HL-60 (cell line): ENCODE measurements around the gene ZNF423.

Experiments used
- DNase-seq, 2 experiments: peaks; one replicate each; pipeline ENCODE4 v3.0.0-alpha.2; 2010 to 2020; ENCODE audit warnings: low read depth in 1 of 2, low spot score in 1 of 2
- H3K27ac ChIP-seq: fragments of 250-450 bp; sonication (Bioruptor Pico); replicated peaks from 2 replicates; pipeline ENCODE4 v1.5.1; 2020; ENCODE audit warnings: mild to moderate bottlenecking, moderate library complexity
- H3K27me3 ChIP-seq: fragments of 250-450 bp; sonication (Bioruptor Pico); 2 replicates; pipeline ENCODE4 v1.5.1; 2021; ENCODE audit warnings: mild to moderate bottlenecking, moderate library complexity; ENCODE audit not compliant: insufficient read depth, poor library complexity, severe bottlenecking
- H3K4me3 ChIP-seq: replicated peaks from 2 replicates; pipeline ENCODE4 v1.5.1; 2011; ENCODE audit warnings: mild to moderate bottlenecking, control low read depth, low read length; ENCODE audit not compliant: insufficient read depth
- CTCF ChIP-seq: IDR thresholded peaks from one replicate; pipeline ENCODE4 v1.5.1; 2011; ENCODE audit warnings: low read length, control low read depth, inconsistent platforms; ENCODE audit not compliant: insufficient read depth
- GABPA ChIP-seq: IDR thresholded peaks from 2 replicates; pipeline ENCODE4 v1.6.1; 2012; ENCODE audit warnings: low read depth
- POLR2AphosphoS5 ChIP-seq: IDR thresholded peaks from 2 replicates; pipeline ENCODE4 v1.6.1; 2012; ENCODE audit warnings: low read depth
- REST ChIP-seq: IDR thresholded peaks from 2 replicates; pipeline ENCODE4 v1.6.1; 2012; ENCODE audit warnings: low read depth; ENCODE audit not compliant: insufficient replicate concordance
- SPI1 ChIP-seq: IDR thresholded peaks from 2 replicates; pipeline ENCODE4 v1.6.1; 2012; ENCODE audit warnings: low read depth, mild to moderate bottlenecking, borderline replicate concordance

ZNF423 gene

DNA sequence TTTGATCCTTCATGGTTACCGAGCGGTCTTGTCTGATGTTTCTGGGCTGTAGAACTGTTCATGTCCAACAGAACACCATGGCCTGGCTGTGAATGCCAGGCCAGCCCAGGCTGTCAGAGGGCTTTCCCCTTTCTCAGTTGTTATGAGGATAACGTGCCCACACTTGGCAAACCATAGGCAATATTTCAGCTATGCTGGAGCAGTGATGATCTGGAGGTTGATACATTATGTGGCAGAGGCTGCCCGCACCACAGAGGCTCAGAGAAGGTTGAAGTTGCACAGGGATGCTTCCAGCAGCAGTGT is 389.4 kb downstream of the ZNF423 start:
- DNase-seq = no peak
- no peaks in the 10 kb centered on the region for H3K27me3 ChIP-seq
- no peak for TF ChIP-seq REST
- TF ChIP-seq SPI1 = no peak
- no peak for TF ChIP-seq GABPA
- TF ChIP-seq POLR2AphosphoS5 = no peak
- TF ChIP-seq CTCF = no peak
- no peak overlapping the region for H3K4me3 ChIP-seq
- no peak overlapping the region for H3K27ac ChIP-seq

GRCh38 chr16:49465661-49466528 is 390.0 kb downstream of the ZNF423 start:
- no peak overlapping the region for H3K27ac ChIP-seq
- TF ChIP-seq CTCF (no peak), SPI1 (no peak), REST (no peak), POLR2AphosphoS5 (no peak), GABPA (no peak)
- no peak for DNase-seq
- no peak overlapping the region for H3K4me3 ChIP-seq
- no peaks in the 10 kb centered on the region for H3K27me3 ChIP-seq

- Histone ChIP-seq H3K27ac (no peak overlapping the region), H3K27me3 (no peaks in the 10 kb centered on the region), H3K4me3 (no peak overlapping the region)
- TF ChIP-seq CTCF (no peak), GABPA (no peak), SPI1 (no peak), POLR2AphosphoS5 (no peak), REST (no peak)
- DNase-seq = no peak
Measured at GRCh38 chr16:49464877-49465504, 390.9 kb downstream of the ZNF423 start.
